B cell (primary cell): ENCODE data around the gene SEC24B. TPM values are rescaled to one million over a fixed set of nuclear protein-coding genes. Genes with fewer than 3 reads are reported as not detected.

ENCODE experiments used
- ATAC-seq: fragments of 200-7000 bp; cut with Tn5 transposase; one replicate; pipeline ENCODE4 v1.10.0; 2021; ENCODE audit warnings: low read depth, mild to moderate bottlenecking, moderate number of reproducible peaks, moderate library complexity
- CTCF ChIA-PET: fragments of 350-600 bp; sonication (Branson Sonifier 250); formaldehyde crosslinking; loops from one replicate; lab custom pipeline; 2021; ENCODE audit warnings: antibody characterized with exemption, inconsistent platforms; lab: Charles Lee
- POLR2A ChIA-PET: fragments of 350-600 bp; sonication (Branson Sonifier 250); formaldehyde crosslinking; loops from one replicate; lab custom pipeline; 2021; ENCODE audit warnings: antibody characterized with exemption; lab: Charles Lee
- DNase-seq: peaks from one replicate; pipeline ENCODE4 v3.0.0; 2013
- H2AFZ ChIP-seq: 2 replicates; pipeline ENCODE4 v1.6.1; 2012; ENCODE audit warnings: mild to moderate bottlenecking, low read depth, low read length; ENCODE audit not compliant: insufficient read depth, poor library complexity, severe bottlenecking
- H3K27ac ChIP-seq, 2 donors: 1 replicate in 1 of 2; 2 replicates in 1 of 2; pipeline ENCODE4 v1.5.1; 2012 to 2013; ENCODE audit warnings: low read length in 2 of 2, mild to moderate bottlenecking in 2 of 2, moderate library complexity in 1 of 2
- H3K27me3 ChIP-seq, 4 experiments: fragments of 200-600 bp in 1 of 4; sonication (generic) in 1 of 4; replicated peaks in 1 of 4; 1 replicate in 2 of 4; 2 replicates in 2 of 4; pipeline versions ENCODE4 v1.6.1 to v1.7.0; 2013 to 2016; ENCODE audit warnings: low read length in 3 of 4, mild to moderate bottlenecking in 2 of 4, mixed read lengths in 1 of 4, moderate library complexity in 1 of 4; ENCODE audit not compliant: insufficient read depth in 4 of 4, control insufficient read depth in 3 of 4; ENCODE audit errors: control extremely low read depth in 1 of 4
- H3K36me3 ChIP-seq, 2 experiments: replicated peaks in 1 of 2; 1 replicate in 1 of 2; 2 replicates in 1 of 2; pipeline versions ENCODE4 v1.6.1 to v1.7.1; 2013; ENCODE audit warnings: low read length in 1 of 2; ENCODE audit not compliant: insufficient read depth in 2 of 2, control insufficient read depth in 1 of 2; ENCODE audit errors: control extremely low read depth in 1 of 2, extremely low read depth in 1 of 2
- H3K4me1 ChIP-seq, 2 donors: fragments of 200-600 bp in 1 of 2; sonication (generic) in 1 of 2; 1 replicate in 1 of 2; 2 replicates in 1 of 2; pipeline versions ENCODE4 v1.5.1 to v1.6.1; 2013 to 2017; ENCODE audit warnings: low read length in 2 of 2; ENCODE audit not compliant: control insufficient read depth in 2 of 2, insufficient read depth in 2 of 2
- H3K4me2 ChIP-seq: replicated peaks from 2 replicates; pipeline ENCODE3; 2012; ENCODE audit warnings: mild to moderate bottlenecking, low read depth, low read length; ENCODE audit not compliant: poor library complexity, severe bottlenecking
- H3K4me3 ChIP-seq, 5 experiments: fragments of 200-600 bp in 1 of 5; sonication (generic) in 1 of 5; 1 replicate in 3 of 5; 2 replicates in 2 of 5; pipeline versions ENCODE4 v1.5.1 to v1.7.0; 2011 to 2016; ENCODE audit warnings: low read length in 4 of 5, mild to moderate bottlenecking in 4 of 5, low read depth in 2 of 5, control low read depth in 1 of 5, moderate library complexity in 1 of 5; ENCODE audit not compliant: insufficient read depth in 1 of 5; ENCODE audit errors: control extremely low read depth in 1 of 5, extremely low read depth in 1 of 5
- H3K79me2 ChIP-seq: fragments of 200-600 bp; sonication (generic); one replicate; pipeline ENCODE4 v1.6.0; 2016; ENCODE audit warnings: low read length; ENCODE audit not compliant: control insufficient read depth, insufficient read depth
- H3K9ac ChIP-seq: fragments of 200-600 bp; sonication (generic); 2 replicates; pipeline ENCODE4 v1.6.1; 2017; ENCODE audit warnings: mild to moderate bottlenecking, low read length, moderate library complexity
- H3K9me3 ChIP-seq, 3 donors: one replicate each; pipeline versions ENCODE4 v1.6.1 to v1.7.1; 2013; ENCODE audit warnings: low read length in 2 of 3; ENCODE audit not compliant: control insufficient read depth in 2 of 3, insufficient read depth in 1 of 3; ENCODE audit errors: control extremely low read depth in 1 of 3
- H4K20me1 ChIP-seq: 2 replicates; pipeline ENCODE4 v1.6.0; 2012; ENCODE audit warnings: mild to moderate bottlenecking, low read length; ENCODE audit not compliant: insufficient read depth, control insufficient read depth, poor library complexity, severe bottlenecking
- H3K27ac Mint-ChIP-seq: one replicate; pipeline ENCODE4 v1.8.0; 2021; ENCODE audit warnings: mixed read lengths
- H3K27me3 Mint-ChIP-seq: one replicate; pipeline ENCODE4 v1.8.0; 2021; ENCODE audit warnings: mixed read lengths
- H3K4me1 Mint-ChIP-seq: one replicate; pipeline ENCODE4 v1.8.0; 2021; ENCODE audit warnings: mixed read lengths
- H3K4me3 Mint-ChIP-seq: one replicate; pipeline ENCODE4 v1.8.0; 2021; ENCODE audit warnings: mixed read lengths
- H3K9me3 Mint-ChIP-seq: one replicate; pipeline ENCODE4 v1.8.0; 2022; ENCODE audit warnings: mixed read lengths; ENCODE audit not compliant: insufficient read depth
- CTCF ChIP-seq: fragments of 200-600 bp; IDR thresholded peaks from one replicate; pipeline ENCODE4 v1.8.0; 2022; ENCODE audit warnings: antibody characterized with exemption, mild to moderate bottlenecking
- EZH2 ChIP-seq: IDR thresholded peaks from 2 replicates; pipeline ENCODE4 v1.6.1; 2012; ENCODE audit warnings: borderline replicate concordance, low read depth, mild to moderate bottlenecking, moderate library complexity, low read length; ENCODE audit not compliant: insufficient read depth, poor library complexity, severe bottlenecking
- WGBS: methylation state at CpG from one replicate; pipeline ENCODE4 v1.1.5; 2013; ENCODE audit warnings: missing lambda C conversion rate; ENCODE audit not compliant: insufficient coverage; 5-methylcytosine and 5-hydroxymethylcytosine counted together
- intact Hi-C: fragments of 100-400 bp; cut with micrococcal nuclease; formaldehyde crosslinking; loops from one replicate; pipeline ENCODE4 v1.10.0; 2022
- polyA plus RNA-seq: library from polyadenylated mRNA; depleted of rRNA; stranded (reverse); fragments of >200 nt; gene quantifications from 2 replicates; pipeline ENCODE4 v1.2.3, GENCODE V29; 2012
- total RNA-seq, 2 donors: library from RNA; stranded (reverse); fragments of 120-200 nt in 1 of 2; gene quantifications; 1 replicate in 1 of 2; 2 replicates in 1 of 2; pipeline versions ENCODE4 v1.2.3 to v1.2.4, GENCODE V29; 2013 to 2022

The SEC24B gene
- total and polyA plus RNA-seq, 2 donors (not counting 1 experiment from before 2014, with no cell fraction given): 22.6 to 46.4 TPM

- no peaks in the 10 kb centered on the region for H3K4me1 ChIP-seq
- TF ChIP-seq CTCF: no peak
- no peak overlapping the region for H3K27ac ChIP-seq
- no peaks in the 10 kb centered on the region for H3K79me2 ChIP-seq
- ATAC-seq (no peak), DNase-seq (no peak)
- no peak overlapping the region for H3K4me3 Mint-ChIP-seq
- H3K4me3 ChIP-seq: no peak overlapping the region
- H4K20me1 ChIP-seq: no peaks in the 10 kb centered on the region
- ChIA-PET CTCF (interaction anchor here (1.6 to 1.7 kb wide), 2 partner anchors 8 to 10 kb away, joined by 5 to 6 read pairs; no protein-coding TSS in a partner anchor), POLR2A (no interaction called here)
- no peak overlapping the region for H3K4me2 ChIP-seq
- H3K27ac Mint-ChIP-seq: no peak overlapping the region
- H3K9me3 Mint-ChIP-seq: no peaks in the 10 kb centered on the region
- no peak overlapping the region for H3K9ac ChIP-seq
- H3K36me3 ChIP-seq: no peaks in the 10 kb centered on the region
- H3K27me3 Mint-ChIP-seq: peaks cover 4% of the 10 kb centered on the region
- 81% methylated on average over 1 of the region's 2 CpGs for WGBS
- intact Hi-C loops: no loop called here
- H3K4me1 Mint-ChIP-seq: no peaks in the 10 kb centered on the region
- no peak overlapping the region for H2AFZ ChIP-seq
- H3K9me3 ChIP-seq: no peaks in the 10 kb centered on the region
- peaks cover 0 to 3% (median 0%) of the 10 kb centered on the region in 4 experiments for H3K27me3 ChIP-seq
These were observed 21.7 kb upstream of the SEC24B start for GRCh38 chr4:109411964-109412363.

GRCh38 chr4:109412776-109413175 lies 20.8 kb upstream of the SEC24B start:
- Mint-ChIP-seq H3K4me1 (no peaks in the 10 kb centered on the region), H3K27me3 (no peaks in the 10 kb centered on the region), H3K9me3 (no peaks in the 10 kb centered on the region), H3K27ac (no peak overlapping the region), H3K4me3 (no peak overlapping the region)
- Histone ChIP-seq H4K20me1 (no peaks in the 10 kb centered on the region), H3K4me2 (no peak overlapping the region), H3K27me3 (peaks cover 0 to 3% (median 0%) of the 10 kb centered on the region in 4 experiments), H3K36me3 (no peaks in the 10 kb centered on the region), H3K4me3 (no peak overlapping the region), H3K79me2 (no peaks in the 10 kb centered on the region), H3K9ac (no peak overlapping the region), H3K27ac (no peak overlapping the region), H3K9me3 (no peaks in the 10 kb centered on the region), H3K4me1 (no peaks in the 10 kb centered on the region), H2AFZ (no peak overlapping the region)
- DNase-seq (no peak), ATAC-seq (no peak)
- intact Hi-C loops: no loop called here
- no CpG with 5 or more reads among the region's 1 CpG for WGBS
- TF ChIP-seq EZH2 (no peak), CTCF (no peak)
- ChIA-PET CTCF (interaction anchor here (1.3 kb wide), 1 partner anchor 9 kb away, joined by 4 read pairs; no protein-coding TSS in a partner anchor), POLR2A (no interaction called here)
